Keratinocyte (primary cell): ENCODE data around the gene MS4A6A. TPM values are rescaled to one million over a fixed set of nuclear protein-coding genes. Genes with fewer than 3 reads are reported as not detected.

Experiments
- DNase-seq: peaks from one replicate; pipeline ENCODE4 v3.0.0-alpha.2; 2011; ENCODE audit warnings: low read depth, missing footprints, low spot score
- FAIRE-seq: peaks from 2 replicates; lab custom pipeline; 2011; peaks lifted over from hg19 to GRCh38; lab: Jason Lieb, UNC
- H2AFZ ChIP-seq: 2 replicates; pipeline ENCODE4 v1.6.0; 2012; ENCODE audit warnings: low read length, control low read depth, inconsistent platforms; ENCODE audit not compliant: control insufficient read depth
- H3K27ac ChIP-seq: 2 replicates; pipeline ENCODE4 v1.5.1; 2011; ENCODE audit warnings: low read length; ENCODE audit not compliant: control insufficient read depth, insufficient read depth
- H3K27me3 ChIP-seq: 3 replicates; pipeline ENCODE4 v1.6.0; 2011; ENCODE audit warnings: low read length; ENCODE audit not compliant: control insufficient read depth, insufficient read depth; ENCODE audit errors: extremely low read depth
- H3K36me3 ChIP-seq, 2 experiments: 2 replicates in 1 of 2; 3 replicates in 1 of 2; pipeline ENCODE4 v1.5.1; 2011; ENCODE audit warnings: low read length in 2 of 2, mild to moderate bottlenecking in 1 of 2; ENCODE audit not compliant: control insufficient read depth in 2 of 2, insufficient read depth in 2 of 2; ENCODE audit errors: extremely low read depth in 1 of 2
- H3K4me1 ChIP-seq: 3 replicates; pipeline ENCODE4 v1.5.1; 2011; ENCODE audit warnings: low read length; ENCODE audit not compliant: control insufficient read depth, insufficient read depth; ENCODE audit errors: extremely low read depth
- H3K4me2 ChIP-seq: 3 replicates; pipeline ENCODE4 v1.6.0; 2011; ENCODE audit warnings: low read depth, low read length; ENCODE audit not compliant: control insufficient read depth, insufficient read depth; ENCODE audit errors: extremely low read depth
- H3K4me3 ChIP-seq, 3 experiments: fragments of 200-600 bp in 1 of 3; sonication (generic) in 1 of 3; 2 replicates in 2 of 3; 3 replicates in 1 of 3; pipeline ENCODE4 v1.5.1; 2011 to 2016; ENCODE audit warnings: low read length in 3 of 3, mild to moderate bottlenecking in 3 of 3, control low read depth in 2 of 3, inconsistent platforms in 1 of 3, low read depth in 1 of 3, mixed read lengths in 1 of 3, mixed run types in 1 of 3, moderate library complexity in 1 of 3; ENCODE audit not compliant: control insufficient read depth in 2 of 3, insufficient read depth in 2 of 3; ENCODE audit errors: extremely low read depth in 1 of 3
- H3K79me2 ChIP-seq: 2 replicates; pipeline ENCODE4 v1.6.0; 2012; ENCODE audit warnings: low read length; ENCODE audit not compliant: control insufficient read depth, insufficient read depth
- H3K9ac ChIP-seq: 3 replicates; pipeline ENCODE4 v1.6.0; 2011; ENCODE audit warnings: low read length; ENCODE audit not compliant: control insufficient read depth, insufficient read depth; ENCODE audit errors: extremely low read depth
- H3K9me1 ChIP-seq: 3 replicates; pipeline ENCODE4 v1.6.0; 2011; ENCODE audit warnings: low read length; ENCODE audit not compliant: control insufficient read depth, insufficient read depth; ENCODE audit errors: extremely low read depth
- H3K9me3 ChIP-seq: 2 replicates; pipeline ENCODE4 v1.5.1; 2012; ENCODE audit warnings: low read depth, low read length; ENCODE audit not compliant: control insufficient read depth
- H4K20me1 ChIP-seq: 3 replicates; pipeline ENCODE4 v1.6.0; 2011; ENCODE audit warnings: low read length; ENCODE audit not compliant: control insufficient read depth, insufficient read depth; ENCODE audit errors: extremely low read depth
- CTCF ChIP-seq, 3 experiments: IDR thresholded peaks in 1 of 3; conservative IDR thresholded peaks in 1 of 3; optimal IDR thresholded peaks in 1 of 3; 2 replicates in 2 of 3; 3 replicates in 1 of 3; pipeline versions ENCODE3 to v1.5.1; 2011; ENCODE audit warnings: low read length in 3 of 3, mild to moderate bottlenecking in 3 of 3, moderate library complexity in 2 of 3, control low read depth in 1 of 3, inconsistent platforms in 1 of 3; ENCODE audit not compliant: insufficient read depth in 2 of 3; ENCODE audit errors: extremely low read depth in 1 of 3
- EZH2 ChIP-seq: IDR thresholded peaks from one replicate; pipeline ENCODE4 v1.6.1; 2012; ENCODE audit warnings: inconsistent platforms, mild to moderate bottlenecking, low read length, moderate library complexity
- dilution Hi-C: fragments of 300-500 bp; cut with MboI; formaldehyde crosslinking; loops from one replicate; pipeline ENCODE4 v1.7.0; 2020; ENCODE audit warnings: low sequenced_read_pairs; ENCODE audit not compliant: extremely low pct_ligation_motif_present
- polyA plus RNA-seq, 5 experiments: library from polyadenylated mRNA; depleted of rRNA in 3 of 5; stranded (reverse) in 3 of 5; stranded (forward) in 1 of 5; unstranded in 1 of 5; fragments of >200 nt; gene quantifications; 1 replicate in 1 of 5; 2 replicates in 3 of 5; 3 replicates in 1 of 5; pipeline versions ENCODE4 v1.2.1 to v1.2.3, GENCODE V29; 2011 to 2012; ENCODE audit warnings: missing spikeins in 2 of 5, low read depth in 1 of 5, low replicate concordance in 1 of 5
- small RNA-seq, 3 experiments: library from RNA; depleted of rRNA; stranded (forward); fragments of <200 nt; gene quantifications; one replicate each; pipeline ENCODE3, GENCODE V24; 2012; ENCODE audit warnings: low read depth in 3 of 3, low replicate concordance in 1 of 3; ENCODE audit not compliant: insufficient read length in 3 of 3

The MS4A6A gene
- polyA plus RNA-seq, 1 donor (not counting 4 experiments of a cell fraction or from before 2014, with no cell fraction given): not detected

DNA sequence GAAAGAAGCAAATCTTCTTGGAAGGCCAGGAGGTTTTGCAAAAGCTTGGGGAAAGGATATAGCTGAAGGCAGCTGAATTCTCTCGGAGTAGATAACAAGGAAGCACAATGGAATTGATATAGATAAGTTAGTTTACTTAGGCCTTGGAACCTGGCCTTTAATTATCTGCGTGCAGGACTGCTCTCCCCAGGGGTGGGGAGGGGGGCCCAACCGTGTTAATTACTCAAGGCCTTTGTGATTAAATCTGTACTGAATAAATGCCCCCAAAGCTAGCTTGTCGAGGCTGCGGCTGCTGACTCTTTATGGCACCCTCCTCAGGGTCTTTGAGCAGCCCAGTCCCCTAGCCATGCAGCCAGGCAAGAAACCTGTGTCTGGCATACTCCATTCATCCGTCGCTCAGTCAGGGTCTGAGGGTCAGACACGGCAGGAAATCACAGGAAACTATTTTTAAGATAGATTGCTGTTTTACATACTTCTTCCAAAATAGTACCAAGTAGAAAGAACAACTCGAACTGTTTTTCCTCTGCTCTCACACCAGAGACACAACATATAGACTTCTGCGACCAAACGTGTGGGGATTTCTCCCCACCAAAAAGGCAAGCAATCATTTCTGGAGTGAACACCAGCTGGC, 58.0 kb downstream of the MS4A6A start:
- TF ChIP-seq CTCF (optimal IDR thresholded peaks at IDR 0.05 in 1 of 3, IDR thresholded peaks at IDR 0.05 in 1 of 3, conservative IDR thresholded peaks at IDR 0.05 in 1 of 3; ENCODE audit: extremely low read depth in 1 of 3, insufficient read depth in 2 of 3, low read length in 3 of 3) (no peak), EZH2 (no peak)
- Histone ChIP-seq H2AFZ (no peak overlapping the region), H4K20me1 (no peaks in the 10 kb centered on the region), H3K36me3 (no peaks in the 10 kb centered on the region), H3K4me3 (no peak overlapping the region), H3K9me3 (no peaks in the 10 kb centered on the region), H3K4me2 (no peak overlapping the region), H3K9ac (no peak overlapping the region), H3K27me3 (no peaks in the 10 kb centered on the region), H3K4me1 (peaks cover 11% of the 10 kb centered on the region), H3K9me1 (no peaks in the 10 kb centered on the region), H3K27ac (no peak overlapping the region), H3K79me2 (no peaks in the 10 kb centered on the region)
- no peak for DNase-seq
- FAIRE-seq: no peak
- dilution Hi-C loops: no loop called here

Small RNA genes within 50 kb of the gene (small RNA-seq; reads per million reads assigned to genes)
- gene MIR6503: 0 reads per million in 3 experiments

Other genes with a start within 250 kb of the MS4A6A start
- gene OOSP1, start 244.7 kb downstream of the MS4A6A start, polyA plus RNA-seq: not detected in 3 replicates
- gene OOSP4A, start 219.1 kb downstream of the MS4A6A start, polyA plus RNA-seq: not detected in 3 replicates
- not detected in 3 replicates for gene OOSP4B, start 165.9 kb downstream of the MS4A6A start, polyA plus RNA-seq
- gene OOSP2, start 142.7 kb downstream of the MS4A6A start, polyA plus RNA-seq: not detected in 3 replicates
- gene MS4A3, start 126.4 kb downstream of the MS4A6A start, polyA plus RNA-seq: not detected in 3 replicates
- gene MS4A2, start 94.4 kb downstream of the MS4A6A start, polyA plus RNA-seq: not detected in 3 replicates
- not detected in 3 replicates for gene MS4A4E, start 60.1 kb upstream of the MS4A6A start, polyA plus RNA-seq
- gene MS4A4A, start 97.6 kb upstream of the MS4A6A start, polyA plus RNA-seq: not detected in 3 replicates
- gene MS4A6E, start 144.2 kb upstream of the MS4A6A start, polyA plus RNA-seq: not detected in 3 replicates
- not detected in 3 replicates for gene MS4A7, start 195.4 kb upstream of the MS4A6A start, polyA plus RNA-seq
- gene MS4A14, start 213.4 kb upstream of the MS4A6A start, polyA plus RNA-seq: not detected in 3 replicates
- not detected in 3 replicates for gene MS4A5, start 246.5 kb upstream of the MS4A6A start, polyA plus RNA-seq